Skeletal muscle satellite cell (primary cell): ENCODE measurements around the gene GPR52.

Experiments
- H3K27me3 ChIP-seq: 2 replicates; pipeline ENCODE4 v1.7.0; 2013; ENCODE audit warnings: low read length; ENCODE audit not compliant: control insufficient read depth, insufficient read depth
- H3K36me3 ChIP-seq: 2 replicates; pipeline ENCODE4 v1.7.0; 2013; ENCODE audit warnings: mild to moderate bottlenecking, control low read depth, low read length; ENCODE audit not compliant: insufficient read depth
- H3K4me1 ChIP-seq: 2 replicates; pipeline ENCODE4 v1.7.0; 2013; ENCODE audit warnings: low read length; ENCODE audit not compliant: control insufficient read depth, insufficient read depth
- H3K4me2 ChIP-seq: 2 replicates; pipeline ENCODE4 v1.7.0; 2013; ENCODE audit warnings: mild to moderate bottlenecking, low read length
- H3K4me3 ChIP-seq: 2 replicates; pipeline ENCODE4 v1.7.0; 2013; ENCODE audit warnings: low read length
- H3K9ac ChIP-seq: 2 replicates; pipeline ENCODE4 v1.7.0; 2013; ENCODE audit warnings: mild to moderate bottlenecking, low read depth, low read length, moderate library complexity
- H3K9me3 ChIP-seq: replicated peaks from 2 replicates; pipeline ENCODE4 v1.7.0; 2013; ENCODE audit warnings: mild to moderate bottlenecking, control low read depth, low read length

GPR52 gene

GRCh38 chr1:174417921-174418320 lies 29.8 kb upstream of the GPR52 start:
- H3K9ac ChIP-seq: no peak overlapping the region
- no peaks in the 10 kb centered on the region for H3K27me3 ChIP-seq
- no peak overlapping the region for H3K4me2 ChIP-seq
- no peak overlapping the region for H3K4me3 ChIP-seq
- H3K9me3 ChIP-seq: no peaks in the 10 kb centered on the region
- H3K36me3 ChIP-seq: no peaks in the 10 kb centered on the region
- no peaks in the 10 kb centered on the region for H3K4me1 ChIP-seq

- no peak overlapping the region for H3K4me3 ChIP-seq
- no peak overlapping the region for H3K9ac ChIP-seq
- H3K27me3 ChIP-seq: no peaks in the 10 kb centered on the region
- H3K4me2 ChIP-seq: no peak overlapping the region
- no peaks in the 10 kb centered on the region for H3K4me1 ChIP-seq
- H3K9me3 ChIP-seq: no peaks in the 10 kb centered on the region
- H3K36me3 ChIP-seq: no peaks in the 10 kb centered on the region
Observed at GRCh38 chr1:174425121-174425520, 22.6 kb upstream of the GPR52 start.

GRCh38 chr1:174426153-174426552 lies 21.6 kb upstream of the GPR52 start:
- H3K27me3 ChIP-seq: no peaks in the 10 kb centered on the region
- no peak overlapping the region for H3K9ac ChIP-seq
- no peaks in the 10 kb centered on the region for H3K9me3 ChIP-seq
- H3K4me2 ChIP-seq: no peak overlapping the region
- no peaks in the 10 kb centered on the region for H3K36me3 ChIP-seq
- no peaks in the 10 kb centered on the region for H3K4me1 ChIP-seq
- no peak overlapping the region for H3K4me3 ChIP-seq

- Histone ChIP-seq H3K36me3 (no peaks in the 10 kb centered on the region), H3K4me1 (no peaks in the 10 kb centered on the region), H3K27me3 (no peaks in the 10 kb centered on the region), H3K9ac (no peak overlapping the region), H3K9me3 (no peaks in the 10 kb centered on the region), H3K4me3 (no peak overlapping the region), H3K4me2 (no peak overlapping the region)
Observed at GRCh38 chr1:174428033-174428432, 19.7 kb upstream of the GPR52 start.

DNA sequence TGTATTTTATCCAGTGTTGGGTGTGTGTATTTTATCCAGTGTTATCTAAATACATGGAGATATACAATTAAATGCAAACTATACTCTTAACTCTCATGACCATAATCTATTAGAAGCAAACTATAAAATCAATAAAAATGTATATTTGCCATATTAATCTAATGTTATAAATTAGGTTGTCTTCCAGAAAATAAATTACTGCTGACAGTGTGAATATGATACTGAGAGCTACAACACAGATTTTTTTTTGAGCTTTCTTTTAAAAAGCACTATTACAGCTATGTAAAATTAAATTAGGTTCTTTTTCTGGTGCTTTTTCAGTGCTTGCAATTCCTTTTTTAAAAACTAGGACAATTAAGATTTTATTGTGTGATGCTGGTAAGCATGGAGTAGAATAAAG lies 19.0 kb upstream of the GPR52 start:
- H3K4me1 ChIP-seq: peaks cover 2% of the 10 kb centered on the region
- no peaks in the 10 kb centered on the region for H3K36me3 ChIP-seq
- H3K27me3 ChIP-seq: no peaks in the 10 kb centered on the region
- no peak overlapping the region for H3K4me3 ChIP-seq
- H3K9me3 ChIP-seq: no peaks in the 10 kb centered on the region
- H3K9ac ChIP-seq: no peak overlapping the region
- H3K4me2 ChIP-seq: no peak overlapping the region

GRCh38 chr1:174433451-174433850 lies 14.3 kb upstream of the GPR52 start:
- no peak overlapping the region for H3K4me2 ChIP-seq
- no peak overlapping the region for H3K9ac ChIP-seq
- peaks cover 5% of the 10 kb centered on the region for H3K4me1 ChIP-seq
- H3K36me3 ChIP-seq: no peaks in the 10 kb centered on the region
- no peaks in the 10 kb centered on the region for H3K27me3 ChIP-seq
- no peaks in the 10 kb centered on the region for H3K9me3 ChIP-seq
- no peak overlapping the region for H3K4me3 ChIP-seq

DNA sequence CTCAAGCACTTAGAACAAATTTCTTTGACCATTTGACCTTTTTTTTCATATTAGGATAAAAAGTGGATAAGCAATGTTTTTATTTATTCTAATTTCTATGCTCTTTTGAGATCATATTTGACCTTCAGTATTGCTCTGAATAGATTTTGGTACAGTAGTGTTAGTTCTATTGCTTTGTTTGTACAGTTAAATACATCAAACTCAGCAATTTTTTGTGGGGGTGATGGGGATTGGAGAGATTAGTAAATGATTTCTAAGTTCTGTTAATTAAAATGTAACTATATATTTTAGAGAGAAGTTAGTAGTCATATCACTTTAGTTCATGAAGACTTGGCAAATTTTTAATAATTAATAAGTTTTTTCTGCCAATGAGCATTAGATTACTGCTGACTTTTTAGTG lies 2.4 kb upstream of the GPR52 start:
- H3K4me1 ChIP-seq: no peaks in the 10 kb centered on the region
- no peaks in the 10 kb centered on the region for H3K27me3 ChIP-seq
- no peak overlapping the region for H3K4me2 ChIP-seq
- no peak overlapping the region for H3K9ac ChIP-seq
- no peak overlapping the region for H3K4me3 ChIP-seq
- no peaks in the 10 kb centered on the region for H3K9me3 ChIP-seq
- H3K36me3 ChIP-seq: no peaks in the 10 kb centered on the region

DNA sequence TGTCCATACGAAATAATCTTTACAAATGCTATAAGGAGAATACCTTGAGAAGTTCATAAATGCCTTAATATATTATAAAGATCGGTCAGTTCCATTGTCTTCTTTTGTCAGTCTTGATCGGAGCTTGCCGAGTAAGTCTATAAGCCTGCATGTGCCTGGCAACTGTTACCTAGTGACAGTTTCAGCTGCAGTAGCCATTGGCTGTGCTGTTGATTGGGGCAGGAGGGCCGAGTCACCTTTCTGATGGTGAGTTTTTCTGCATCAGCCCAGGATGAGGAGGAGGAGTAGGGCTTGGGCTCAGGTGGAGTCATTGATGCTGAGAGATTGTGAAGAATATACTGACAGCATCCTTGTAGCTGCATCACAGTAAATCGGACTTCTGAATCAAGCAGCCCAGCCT lies 1.9 kb upstream of the GPR52 start:
- H3K9ac ChIP-seq: no peak overlapping the region
- no peak overlapping the region for H3K4me3 ChIP-seq
- H3K9me3 ChIP-seq: no peaks in the 10 kb centered on the region
- H3K4me2 ChIP-seq: no peak overlapping the region
- no peaks in the 10 kb centered on the region for H3K4me1 ChIP-seq
- no peaks in the 10 kb centered on the region for H3K27me3 ChIP-seq
- H3K36me3 ChIP-seq: no peaks in the 10 kb centered on the region

DNA sequence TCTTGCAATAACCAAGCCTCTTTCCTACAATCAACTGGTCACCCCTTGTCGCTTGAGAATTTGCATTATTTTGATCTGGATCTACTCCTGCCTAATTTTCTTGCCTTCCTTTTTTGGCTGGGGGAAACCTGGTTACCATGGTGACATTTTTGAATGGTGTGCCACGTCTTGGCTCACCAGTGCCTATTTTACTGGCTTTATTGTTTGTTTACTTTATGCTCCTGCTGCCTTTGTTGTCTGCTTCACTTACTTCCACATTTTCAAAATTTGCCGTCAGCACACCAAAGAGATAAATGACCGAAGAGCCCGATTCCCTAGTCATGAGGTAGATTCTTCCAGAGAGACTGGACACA lies 743 bp downstream of the GPR52 start:
- Histone ChIP-seq H3K4me1 (no peaks in the 10 kb centered on the region), H3K9me3 (no peaks in the 10 kb centered on the region), H3K9ac (no peak overlapping the region), H3K36me3 (no peaks in the 10 kb centered on the region), H3K27me3 (no peaks in the 10 kb centered on the region), H3K4me2 (no peak overlapping the region), H3K4me3 (no peak overlapping the region)

DNA sequence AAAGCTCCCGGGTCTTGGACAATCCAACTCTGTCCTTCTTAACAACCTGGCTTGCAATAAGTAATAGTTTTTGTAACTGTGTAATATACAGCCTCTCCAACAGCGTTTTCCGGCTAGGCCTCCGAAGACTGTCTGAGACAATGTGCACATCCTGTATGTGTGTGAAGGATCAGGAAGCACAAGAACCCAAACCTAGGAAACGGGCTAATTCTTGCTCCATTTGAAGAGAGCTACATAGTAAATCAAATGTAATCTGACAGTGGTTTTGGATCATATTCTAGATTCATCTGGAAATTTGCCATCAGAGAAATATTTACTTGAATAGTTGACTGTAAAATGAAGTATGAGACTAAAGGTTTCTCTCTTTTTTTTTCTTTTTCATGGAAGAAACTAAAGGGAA lies 1.2 kb downstream of the GPR52 start:
- Histone ChIP-seq H3K36me3 (no peaks in the 10 kb centered on the region), H3K27me3 (no peaks in the 10 kb centered on the region), H3K9me3 (no peaks in the 10 kb centered on the region), H3K4me1 (no peaks in the 10 kb centered on the region), H3K4me3 (no peak overlapping the region), H3K9ac (no peak overlapping the region), H3K4me2 (no peak overlapping the region)

- Histone ChIP-seq H3K4me2 (no peak overlapping the region), H3K36me3 (no peaks in the 10 kb centered on the region), H3K4me3 (no peak overlapping the region), H3K9ac (no peak overlapping the region), H3K9me3 (no peaks in the 10 kb centered on the region), H3K27me3 (no peaks in the 10 kb centered on the region), H3K4me1 (no peaks in the 10 kb centered on the region)
Observed at GRCh38 chr1:174451408-174451807, 3.6 kb downstream of the GPR52 start.

GRCh38 chr1:174465855-174466254 lies 18.1 kb downstream of the GPR52 start:
- Histone ChIP-seq H3K4me1 (no peaks in the 10 kb centered on the region), H3K4me3 (no peak overlapping the region), H3K9me3 (no peaks in the 10 kb centered on the region), H3K27me3 (no peaks in the 10 kb centered on the region), H3K36me3 (no peaks in the 10 kb centered on the region), H3K4me2 (no peak overlapping the region), H3K9ac (no peak overlapping the region)

- H3K4me3 ChIP-seq: no peak overlapping the region
Observed at GRCh38 chr1:174466607-174467006, 18.8 kb downstream of the GPR52 start.

More at GRCh38 chr1:174466607-174467006, 18.8 kb downstream of the GPR52 start:
- Histone ChIP-seq H3K27me3 (no peaks in the 10 kb centered on the region), H3K9me3 (no peaks in the 10 kb centered on the region), H3K4me1 (no peaks in the 10 kb centered on the region), H3K4me2 (no peak overlapping the region), H3K9ac (no peak overlapping the region), H3K36me3 (no peaks in the 10 kb centered on the region)
